GM08714 (cell line): ENCODE results near the gene ELN.
"Not testable (repeated sequence)": the region's sequence is repeated elsewhere in the genome, so short reads cannot be mapped to it uniquely, and the experiment has no call there.

Source experiments
- H3K4me3 ChIP-seq: fragments of 200-500 bp; sonication (Bioruptor generic); 2 replicates; pipeline ENCODE4 v1.5.1; 2014; ENCODE audit warnings: mild to moderate bottlenecking, low read length, inconsistent platforms
- ZNF274 ChIP-seq: IDR thresholded peaks from 2 replicates; pipeline ENCODE4 v1.6.1; 2012; ENCODE audit warnings: mild to moderate bottlenecking, low read depth, low read length

Gene ELN

GRCh38 chr7:74038194-74038961, 10.4 kb downstream of the ELN start:
- TF ChIP-seq ZNF274 = no peak
- H3K4me3 ChIP-seq = no peak overlapping the region

- no peak for TF ChIP-seq ZNF274
- H3K4me3 ChIP-seq = no peak overlapping the region
Observed at GRCh38 chr7:74039337-74039736, 11.4 kb downstream of the ELN start.

- no peak for TF ChIP-seq ZNF274
- no peak overlapping the region for H3K4me3 ChIP-seq
Observed at GRCh38 chr7:74040101-74040790, 12.3 kb downstream of the ELN start.

GRCh38 chr7:74040791-74041520, 13.0 kb downstream of the ELN start:
- no peak overlapping the region for H3K4me3 ChIP-seq
- no peak for TF ChIP-seq ZNF274

- no peak for TF ChIP-seq ZNF274
Observed at GRCh38 chr7:74042746-74043522, 15.0 kb downstream of the ELN start.

GRCh38 chr7:74043523-74043951, 15.6 kb downstream of the ELN start:
- no peak overlapping the region for H3K4me3 ChIP-seq
- TF ChIP-seq ZNF274 = no peak

More at GRCh38 chr7:74042746-74043522, 15.0 kb downstream of the ELN start:
- H3K4me3 ChIP-seq = no peak overlapping the region

- H3K4me3 ChIP-seq = no peak overlapping the region
- no peak for TF ChIP-seq ZNF274
Observed at GRCh38 chr7:74044366-74045350, 16.7 kb downstream of the ELN start.

- H3K4me3 ChIP-seq = not testable (repeated sequence)
Observed at GRCh38 chr7:74046581-74046980, 18.6 kb downstream of the ELN start.

GRCh38 chr7:74047804-74048380, 19.9 kb downstream of the ELN start:
- TF ChIP-seq ZNF274 = no peak
- H3K4me3 ChIP-seq = no peak overlapping the region

- H3K4me3 ChIP-seq = no peak overlapping the region
- TF ChIP-seq ZNF274 = no peak
Observed at GRCh38 chr7:74048999-74049599, 21.1 kb downstream of the ELN start.

- TF ChIP-seq ZNF274 = no peak
- H3K4me3 ChIP-seq = no peak overlapping the region
Observed at GRCh38 chr7:74049997-74050798, 22.2 kb downstream of the ELN start.

- TF ChIP-seq ZNF274 = no peak
- no peak overlapping the region for H3K4me3 ChIP-seq
Observed at GRCh38 chr7:74051193-74051592, 23.2 kb downstream of the ELN start.
